HepG2 (cell line): Measurements from ENCODE around the gene ECPAS. TPM values are rescaled to one million over a fixed set of nuclear protein-coding genes. Genes with fewer than 3 reads are reported as not detected.

Source experiments
- CERS6 ChIP-seq: sonication (generic); formaldehyde crosslinking; IDR thresholded peaks from 2 replicates; pipeline ENCODE4 v1.5.0; 2020; ENCODE audit warnings: missing genetic modification reagents
- CHCHD3 ChIP-seq: sonication (generic); formaldehyde crosslinking; IDR thresholded peaks from 2 replicates; pipeline ENCODE4 v1.8.0; 2022; ENCODE audit warnings: mild to moderate bottlenecking, missing genetic modification reagents, moderate library complexity
- DBP ChIP-seq: sonication (generic); formaldehyde crosslinking; IDR thresholded peaks from 2 replicates; pipeline ENCODE4 v1.4.0; 2020; ENCODE audit warnings: missing genetic modification reagents; ENCODE audit errors: not compliant biosample characterization
- E2F5 ChIP-seq: sonication (generic); formaldehyde crosslinking; conservative IDR thresholded peaks from 2 replicates; pipeline ENCODE4 v1.4.0; 2020; ENCODE audit warnings: missing genetic modification reagents
- HOXD1 ChIP-seq: sonication (generic); formaldehyde crosslinking; IDR thresholded peaks from 2 replicates; pipeline ENCODE4 v1.5.0; 2020; ENCODE audit warnings: missing genetic modification reagents
- MEF2D ChIP-seq: sonication (generic); formaldehyde crosslinking; IDR thresholded peaks from 2 replicates; pipeline ENCODE4 v1.5.1; 2020; ENCODE audit warnings: mild to moderate bottlenecking, missing genetic modification reagents
- MLX ChIP-seq: IDR thresholded peaks from 2 replicates; pipeline ENCODE4 v1.6.1; 2016
- MYPOP ChIP-seq: sonication (generic); formaldehyde crosslinking; IDR thresholded peaks from 2 replicates; pipeline ENCODE4 v1.8.1; 2023; ENCODE audit warnings: mild to moderate bottlenecking, moderate library complexity, missing genetic modification reagents
- PAF1 ChIP-seq: IDR thresholded peaks from 2 replicates; pipeline ENCODE4 v1.6.1; 2016; ENCODE audit warnings: missing genetic modification reagents, missing compliant biosample characterization
- PLSCR1 ChIP-seq: sonication (generic); formaldehyde crosslinking; IDR thresholded peaks from 2 replicates; pipeline ENCODE4 v1.5.0; 2020; ENCODE audit warnings: missing genetic modification reagents, mild to moderate bottlenecking, borderline replicate concordance
- RBAK ChIP-seq: sonication (generic); formaldehyde crosslinking; IDR thresholded peaks from 2 replicates; pipeline ENCODE4 v1.5.1; 2020; ENCODE audit warnings: mild to moderate bottlenecking, missing genetic modification reagents
- TFE3 ChIP-seq: IDR thresholded peaks from 2 replicates; pipeline ENCODE4 v1.6.1; 2016
- ZBTB10 ChIP-seq: sonication (generic); formaldehyde crosslinking; IDR thresholded peaks from 2 replicates; pipeline ENCODE4 v1.4.0; 2020; ENCODE audit warnings: missing genetic modification reagents, borderline replicate concordance
- ZNF274 ChIP-seq: sonication (generic); formaldehyde crosslinking; IDR thresholded peaks from 2 replicates; pipeline ENCODE4 v1.5.1; 2020; ENCODE audit warnings: mild to moderate bottlenecking, missing genetic modification reagents
- ZNF44 ChIP-seq: sonication (generic); formaldehyde crosslinking; IDR thresholded peaks from 2 replicates; pipeline ENCODE4 v1.5.1; 2020; ENCODE audit warnings: mild to moderate bottlenecking, missing genetic modification reagents
- ZNF496 ChIP-seq: sonication (generic); formaldehyde crosslinking; IDR thresholded peaks from 2 replicates; pipeline ENCODE4 v1.8.1; 2023; ENCODE audit warnings: mild to moderate bottlenecking, moderate library complexity, missing genetic modification reagents; ENCODE audit not compliant: insufficient replicate concordance
- ZNF644 ChIP-seq: IDR thresholded peaks from 2 replicates; pipeline ENCODE4 v1.6.1; 2016; ENCODE audit warnings: low read depth
- ZNF720 ChIP-seq: sonication (generic); formaldehyde crosslinking; IDR thresholded peaks from 2 replicates; pipeline ENCODE4 v1.4.0; 2020; ENCODE audit warnings: missing genetic modification reagents
- ZSCAN9 ChIP-seq: IDR thresholded peaks from 2 replicates; pipeline ENCODE4 v1.6.1; 2016; ENCODE audit warnings: borderline replicate concordance
- polyA plus RNA-seq, 8 experiments: library from polyadenylated mRNA; depleted of rRNA in 3 of 8; stranded (reverse) in 7 of 8; unstranded in 1 of 8; fragments of >200 nt; fragmentation: Illumina TruSeq in 4 of 8; extraction: Trizol in 4 of 8; gene quantifications; 2 replicates each; pipeline versions ENCODE4 v1.2.1 to v1.2.3, GENCODE V29; 2011 to 2016; ENCODE audit warnings: low read depth in 4 of 8, missing spikeins in 1 of 8, mixed read lengths in 1 of 8; ENCODE audit not compliant: insufficient read depth in 1 of 8
- total RNA-seq, 5 experiments: library from RNA; depleted of rRNA; stranded (reverse); fragments of >200 nt; fragmentation: Illumina TruSeq; extraction: Trizol; gene quantifications; 2 replicates each; pipeline ENCODE4 v1.2.3, GENCODE V29; 2016; ENCODE audit warnings: low read depth in 1 of 5

ECPAS gene
- total and polyA plus RNA-seq, 2 of the 13 experiments (the other 11 are each of a cell fraction or from before 2014, with no cell fraction given), result 35.3 to 58.0 TPM

GRCh38 chr9:111482694-111483438, 1.3 kb downstream of the ECPAS start (continued):
- TF ChIP-seq CERS6, result no peak
- no peak for TF ChIP-seq ZNF44 (CRISPR knock-in tag)
- TF ChIP-seq CHCHD3 (CRISPR knock-in tag), result 0 out of 2 replicates have a peak, but pooled peaks have one; percentile 25
- TF ChIP-seq RBAK (CRISPR knock-in tag), result no peak
- no peak for TF ChIP-seq ZNF720 (CRISPR knock-in tag)
- TF ChIP-seq E2F5 (CRISPR knock-in tag), result no peak
- peak; percentile 55; the same call in 1 of the 2 replicates for TF ChIP-seq ZNF274 (CRISPR knock-in tag)
- no peak for TF ChIP-seq PLSCR1 (CRISPR knock-in tag)
- TF ChIP-seq PAF1, result no peak
- TF ChIP-seq ZSCAN9, result no peak
- no peak; the same call in 1 of the 2 replicates for TF ChIP-seq ZBTB10 (CRISPR knock-in tag)
- no peak for TF ChIP-seq TFE3 (CRISPR knock-in tag)
- TF ChIP-seq HOXD1 (CRISPR knock-in tag), result no peak; the same call in 1 of the 2 replicates
- no peak for TF ChIP-seq ZNF644 (CRISPR knock-in tag)
- 0 out of 2 replicates have a peak, but pooled peaks have one; percentile 31 for TF ChIP-seq MEF2D (CRISPR knock-in tag)
- TF ChIP-seq MYPOP (CRISPR knock-in tag), result peak; percentile 67; the same call in 1 of the 2 replicates
- no peak for TF ChIP-seq ZNF496 (CRISPR knock-in tag)
- TF ChIP-seq MLX (CRISPR knock-in tag), result no peak
- TF ChIP-seq DBP (CRISPR knock-in tag), result no peak
